NT2/D1 (cell line): Measurements from ENCODE around the gene ZNF593.

Experiments
- SUZ12 ChIP-seq: IDR thresholded peaks from 2 replicates; pipeline ENCODE4 v1.6.1; 2011; ENCODE audit not compliant: insufficient read length, insufficient read depth; ENCODE audit errors: extremely low read depth
- YY1 ChIP-seq: IDR thresholded peaks from 2 replicates; pipeline ENCODE4 v1.6.1; 2011; ENCODE audit not compliant: insufficient read length, insufficient read depth
- ZNF274 ChIP-seq: IDR thresholded peaks from 2 replicates; pipeline ENCODE4 v1.6.1; 2011; ENCODE audit warnings: mild to moderate bottlenecking, low read depth, low read length

DNA sequence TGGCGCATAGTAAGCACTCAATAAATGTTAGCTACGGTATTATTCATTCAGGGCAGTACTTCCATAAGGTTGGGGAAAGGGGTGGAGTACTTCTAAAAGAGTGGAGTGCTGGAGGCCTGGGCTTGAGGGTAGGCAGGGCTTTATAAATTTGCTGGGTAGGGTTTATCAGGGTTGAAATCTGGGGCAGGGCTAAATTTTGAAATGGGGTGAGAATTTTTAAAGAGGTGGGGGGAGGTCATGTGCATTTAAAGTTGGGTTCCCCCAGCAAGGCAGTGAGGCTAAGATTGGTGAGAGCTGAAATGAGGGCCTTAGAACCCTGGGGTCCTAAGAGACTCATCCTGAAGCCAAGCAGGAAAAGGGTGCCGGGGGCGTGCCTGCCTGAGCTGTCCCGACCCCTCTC lies 30.7 kb downstream of the ZNF593 start:
- TF ChIP-seq SUZ12 (no peak), ZNF274 (no peak), YY1 (no peak)
